Omental fat pad (tissue), 4 donors: ENCODE data around the gene POC5. TPM values are rescaled to one million over a fixed set of nuclear protein-coding genes. Genes with fewer than 3 reads are reported as not detected.
A peak's percentile ranks its signal among the peaks of the same experiment; 100 is the strongest.

Experiments used
- ATAC-seq: fragments of 150-250 bp; one replicate; pipeline ENCODE4 v1.9.1; 2016; ENCODE audit warnings: mild to moderate bottlenecking, moderate library complexity; ENCODE audit not compliant: low FRiP score
- DNase-seq: peaks from one replicate; pipeline ENCODE4 v3.0.0-alpha.2; 2019; ENCODE audit warnings: low spot score
- CTCF ChIP-seq, 3 donors: fragments of 450-650 bp; IDR thresholded peaks; one replicate each; pipeline ENCODE4 v1.5.1; 2016 to 2017; ENCODE audit warnings: antibody characterized with exemption in 3 of 3, mild to moderate bottlenecking in 3 of 3, moderate library complexity in 2 of 3
- total RNA-seq, 4 donors: library from RNA; depleted of rRNA; stranded (reverse); fragments of >200 nt; gene quantifications; one replicate each; pipeline ENCODE4 v1.1.0, GENCODE V29; 2016

Gene POC5
- total RNA-seq, 4 donors from 2014 or later = 5.5 to 24.9 (median 9.7) TPM

- TF ChIP-seq CTCF (IDR thresholded peaks at IDR 0.05) = no peak
- DNase-seq (no peak), ATAC-seq (no peak)
Observed at GRCh38 chr5:75685141-75685540, 32.1 kb downstream of the POC5 start.

- ATAC-seq = peak; percentile 59
- TF ChIP-seq CTCF (IDR thresholded peaks at IDR 0.05) = no peak
Observed at GRCh38 chr5:75681125-75681830, 36.0 kb downstream of the POC5 start.

GRCh38 chr5:75678155-75678554 lies 39.1 kb downstream of the POC5 start:
- TF ChIP-seq CTCF (IDR thresholded peaks at IDR 0.05) = no peak
- DNase-seq (no peak), ATAC-seq (no peak)

More at GRCh38 chr5:75681125-75681830, 36.0 kb downstream of the POC5 start:
- no peak for DNase-seq

- DNase-seq (no peak), ATAC-seq (no peak)
- TF ChIP-seq CTCF (IDR thresholded peaks at IDR 0.05) = no peak
Observed at GRCh38 chr5:75677607-75678006, 39.6 kb downstream of the POC5 start.

- no peak for TF ChIP-seq CTCF (IDR thresholded peaks at IDR 0.05)
- no peak for ATAC-seq
- DNase-seq = no peak
Observed at GRCh38 chr5:75675783-75676182, 41.5 kb downstream of the POC5 start.

- TF ChIP-seq CTCF (IDR thresholded peaks at IDR 0.05) = no peak
- ATAC-seq (no peak), DNase-seq (no peak)
Observed at GRCh38 chr5:75672616-75673015, 44.6 kb downstream of the POC5 start.

- TF ChIP-seq CTCF (IDR thresholded peaks at IDR 0.05) = no peak
- ATAC-seq (no peak), DNase-seq (no peak)
Observed at GRCh38 chr5:75671506-75671905, 45.7 kb downstream of the POC5 start.
